Activated CD4-positive, CD25-positive, alpha-beta regulatory T cell treated with anti-CD3 and anti-CD28 coated beads, Interleukin-2, amount 50 U/mL, for 16 hours (primary cell): ENCODE measurements around the gene GNG7.
A peak's percentile ranks its signal among the peaks of the same experiment; 100 is the strongest.
"Not testable (repeated sequence)": the region's sequence is repeated elsewhere in the genome, so short reads cannot be mapped to it uniquely, and the experiment has no call there.

Experiments
- DNase-seq: peaks from one replicate; pipeline ENCODE4 v3.0.0-alpha.2; 2020; ENCODE audit warnings: low read depth, low spot score

GNG7 gene

GRCh38 chr19:2675892-2676291 is 26.6 kb downstream of the GNG7 start:
- no peak for DNase-seq

- DNase-seq, result no peak
Observed at GRCh38 chr19:2670217-2670616, 32.3 kb downstream of the GNG7 start.

GRCh38 chr19:2668175-2668763 is 34.2 kb downstream of the GNG7 start:
- no peak for DNase-seq

- not testable (repeated sequence) for DNase-seq
Observed at GRCh38 chr19:2667349-2667748, 35.1 kb downstream of the GNG7 start.

- no peak for DNase-seq
Observed at GRCh38 chr19:2666344-2666994, 36.0 kb downstream of the GNG7 start.

GRCh38 chr19:2665103-2665502 is 37.4 kb downstream of the GNG7 start:
- DNase-seq, result no peak

- DNase-seq, result no peak
Observed at GRCh38 chr19:2663920-2664571, 38.4 kb downstream of the GNG7 start.

- no peak for DNase-seq
Observed at GRCh38 chr19:2661615-2662014, 40.9 kb downstream of the GNG7 start.

GRCh38 chr19:2659856-2660432 is 42.5 kb downstream of the GNG7 start:
- no peak for DNase-seq

GRCh38 chr19:2656533-2656932 is 46.0 kb downstream of the GNG7 start:
- no peak for DNase-seq

GRCh38 chr19:2653710-2654707 is 48.5 kb downstream of the GNG7 start:
- no peak for DNase-seq

- no peak for DNase-seq
Observed at GRCh38 chr19:2653218-2653617, 49.3 kb downstream of the GNG7 start.

- DNase-seq, result no peak
Observed at GRCh38 chr19:2652504-2653099, 49.9 kb downstream of the GNG7 start.

- not testable (repeated sequence) for DNase-seq
Observed at GRCh38 chr19:2651002-2651733, 51.3 kb downstream of the GNG7 start.

- DNase-seq, result no peak
Observed at GRCh38 chr19:2650515-2650914, 52.0 kb downstream of the GNG7 start.

GRCh38 chr19:2648528-2648937 is 54.0 kb downstream of the GNG7 start:
- peak; percentile 50 for DNase-seq

GRCh38 chr19:2648099-2648498 is 54.4 kb downstream of the GNG7 start:
- DNase-seq, result no peak

GRCh38 chr19:2646866-2647535 is 55.5 kb downstream of the GNG7 start:
- DNase-seq, result no peak

- DNase-seq, result no peak
Observed at GRCh38 chr19:2645826-2646225, 56.7 kb downstream of the GNG7 start.
